ENCODE measurements around the gene ATAD3C.
"Not testable (repeated sequence)": the region's sequence is repeated elsewhere in the genome, so short reads cannot be mapped to it uniquely, and the experiment has no call there.

ATAD3C gene

GRCh38 chr1:1449099-1449739 lies at the start of gene ATAD3C:
TSS of gene ATAD3C (plus strand) at chr1:1449689. CDS start at chr1:1450684, 995 bp downstream.
- H3K9me3 ChIP-seq (ENCODE audit: control insufficient read depth in 2 of 2, low read length in 2 of 2): no peaks in the 10 kb centered on the region

GRCh38 chr1:1399872-1400575 lies 49.5 kb upstream of the ATAD3C start:
- Histone ChIP-seq H3K9me3 (ENCODE audit: control insufficient read depth in 2 of 2, low read length in 2 of 2) (no peaks in the 10 kb centered on the region), H3K4me3 (ENCODE audit: low read length in 2 of 2) (peak overlapping the region; percentile 95), H3K27me3 (ENCODE audit: control insufficient read depth in 2 of 2, insufficient read depth in 2 of 2, low read length in 2 of 2) (no peaks in the 10 kb centered on the region), H3K9ac (ENCODE audit: low read depth in 1 of 2, low read length in 2 of 2) (peak overlapping the region; percentile 90 to 91), H3K4me1 (ENCODE audit: control insufficient read depth in 2 of 2, insufficient read depth in 2 of 2, low read length in 2 of 2) (peaks cover 18 to 26% of the 10 kb centered on the region in 2 donors), H3K27ac (ENCODE audit: low read depth in 2 of 2, low read length in 2 of 2) (peak overlapping the region; percentile 56 to 85), H3K36me3 (ENCODE audit: control insufficient read depth in 2 of 2, insufficient read depth in 2 of 2, low read length in 2 of 2) (peaks cover 38 to 44% of the 10 kb centered on the region in 2 donors)

More at GRCh38 chr1:1449099-1449739, at the start of gene ATAD3C:
- Histone ChIP-seq H3K9ac (ENCODE audit: low read depth in 1 of 2, low read length in 2 of 2) (no peak within 1 kb of the TSS), H3K36me3 (ENCODE audit: control insufficient read depth in 2 of 2, insufficient read depth in 2 of 2, low read length in 2 of 2) (no peaks in the 10 kb centered on the region), H3K4me1 (ENCODE audit: control insufficient read depth in 2 of 2, insufficient read depth in 2 of 2, low read length in 2 of 2) (no peaks in the 10 kb centered on the region), H3K27ac (ENCODE audit: low read depth in 2 of 2, low read length in 2 of 2) (no peak within 1 kb of the TSS), H3K4me3 (ENCODE audit: low read length in 2 of 2) (no peak within 1 kb of the TSS), H3K27me3 (ENCODE audit: control insufficient read depth in 2 of 2, insufficient read depth in 2 of 2, low read length in 2 of 2) (no peaks in the 10 kb centered on the region)

GRCh38 chr1:1400576-1401456 lies 48.7 kb upstream of the ATAD3C start:
- Histone ChIP-seq H3K9ac (ENCODE audit: low read depth in 1 of 2, low read length in 2 of 2) (peak overlapping the region in 1 of 2 donors; percentile 90), H3K4me3 (ENCODE audit: low read length in 2 of 2) (peak overlapping the region; percentile 95), H3K9me3 (ENCODE audit: control insufficient read depth in 2 of 2, low read length in 2 of 2) (no peaks in the 10 kb centered on the region), H3K27ac (ENCODE audit: low read depth in 2 of 2, low read length in 2 of 2) (no peak overlapping the region), H3K4me1 (ENCODE audit: control insufficient read depth in 2 of 2, insufficient read depth in 2 of 2, low read length in 2 of 2) (peaks cover 22 to 27% of the 10 kb centered on the region in 2 donors), H3K27me3 (ENCODE audit: control insufficient read depth in 2 of 2, insufficient read depth in 2 of 2, low read length in 2 of 2) (no peaks in the 10 kb centered on the region), H3K36me3 (ENCODE audit: control insufficient read depth in 2 of 2, insufficient read depth in 2 of 2, low read length in 2 of 2) (peaks cover 37 to 43% of the 10 kb centered on the region in 2 donors)

- no peak overlapping the region for H3K27ac ChIP-seq (ENCODE audit: low read depth in 2 of 2, low read length in 2 of 2)
- no peak overlapping the region for H3K4me3 ChIP-seq (ENCODE audit: low read length in 2 of 2)
- peaks cover 37 to 43% of the 10 kb centered on the region in 2 donors for H3K36me3 ChIP-seq (ENCODE audit: control insufficient read depth in 2 of 2, insufficient read depth in 2 of 2, low read length in 2 of 2)
- H3K27me3 ChIP-seq (ENCODE audit: control insufficient read depth in 2 of 2, insufficient read depth in 2 of 2, low read length in 2 of 2): no peaks in the 10 kb centered on the region
- H3K9me3 ChIP-seq (ENCODE audit: control insufficient read depth in 2 of 2, low read length in 2 of 2): no peaks in the 10 kb centered on the region
- H3K4me1 ChIP-seq (ENCODE audit: control insufficient read depth in 2 of 2, insufficient read depth in 2 of 2, low read length in 2 of 2): peaks cover 27 to 34% of the 10 kb centered on the region in 2 donors
- H3K9ac ChIP-seq (ENCODE audit: low read depth in 1 of 2, low read length in 2 of 2): no peak overlapping the region
Measured at GRCh38 chr1:1401457-1402010, 48.0 kb upstream of the ATAD3C start.

- Histone ChIP-seq H3K4me3 (ENCODE audit: low read length in 2 of 2) (no peak overlapping the region), H3K36me3 (ENCODE audit: control insufficient read depth in 2 of 2, insufficient read depth in 2 of 2, low read length in 2 of 2) (peaks cover 34 to 39% of the 10 kb centered on the region in 2 donors), H3K9me3 (ENCODE audit: control insufficient read depth in 2 of 2, low read length in 2 of 2) (no peaks in the 10 kb centered on the region), H3K27me3 (ENCODE audit: control insufficient read depth in 2 of 2, insufficient read depth in 2 of 2, low read length in 2 of 2) (no peaks in the 10 kb centered on the region), H3K27ac (ENCODE audit: low read depth in 2 of 2, low read length in 2 of 2) (no peak overlapping the region), H3K9ac (ENCODE audit: low read depth in 1 of 2, low read length in 2 of 2) (no peak overlapping the region), H3K4me1 (ENCODE audit: control insufficient read depth in 2 of 2, insufficient read depth in 2 of 2, low read length in 2 of 2) (peaks cover 27 to 34% of the 10 kb centered on the region in 2 donors)
Measured at GRCh38 chr1:1402072-1402900, 47.2 kb upstream of the ATAD3C start.

GRCh38 chr1:1402901-1403392 lies 46.5 kb upstream of the ATAD3C start:
- H3K27ac ChIP-seq (ENCODE audit: low read depth in 2 of 2, low read length in 2 of 2); H3K27me3 ChIP-seq (ENCODE audit: control insufficient read depth in 2 of 2, insufficient read depth in 2 of 2, low read length in 2 of 2); H3K9me3 ChIP-seq (ENCODE audit: control insufficient read depth in 2 of 2, low read length in 2 of 2); H3K4me3 ChIP-seq (ENCODE audit: low read length in 2 of 2); H3K9ac ChIP-seq (ENCODE audit: low read depth in 1 of 2, low read length in 2 of 2): not testable (repeated sequence)
- Histone ChIP-seq H3K36me3 (ENCODE audit: control insufficient read depth in 2 of 2, insufficient read depth in 2 of 2, low read length in 2 of 2) (peaks cover 28 to 36% of the 10 kb centered on the region in 2 donors), H3K4me1 (ENCODE audit: control insufficient read depth in 2 of 2, insufficient read depth in 2 of 2, low read length in 2 of 2) (peaks cover 26 to 31% of the 10 kb centered on the region in 2 donors)

- peaks cover 27 to 28% of the 10 kb centered on the region in 2 donors for H3K4me1 ChIP-seq (ENCODE audit: control insufficient read depth in 2 of 2, insufficient read depth in 2 of 2, low read length in 2 of 2)
- no peaks in the 10 kb centered on the region for H3K27me3 ChIP-seq (ENCODE audit: control insufficient read depth in 2 of 2, insufficient read depth in 2 of 2, low read length in 2 of 2)
- no peak overlapping the region for H3K4me3 ChIP-seq (ENCODE audit: low read length in 2 of 2)
- H3K27ac ChIP-seq (ENCODE audit: low read depth in 2 of 2, low read length in 2 of 2): no peak overlapping the region
- H3K36me3 ChIP-seq (ENCODE audit: control insufficient read depth in 2 of 2, insufficient read depth in 2 of 2, low read length in 2 of 2): peaks cover 26 to 36% of the 10 kb centered on the region in 2 donors
- H3K9ac ChIP-seq (ENCODE audit: low read depth in 1 of 2, low read length in 2 of 2): no peak overlapping the region
- no peaks in the 10 kb centered on the region for H3K9me3 ChIP-seq (ENCODE audit: control insufficient read depth in 2 of 2, low read length in 2 of 2)
Measured at GRCh38 chr1:1403653-1404052, 45.8 kb upstream of the ATAD3C start.

GRCh38 chr1:1406101-1406820 lies 43.2 kb upstream of the ATAD3C start:
- no peaks in the 10 kb centered on the region for H3K9me3 ChIP-seq (ENCODE audit: control insufficient read depth in 2 of 2, low read length in 2 of 2)
- H3K4me1 ChIP-seq (ENCODE audit: control insufficient read depth in 2 of 2, insufficient read depth in 2 of 2, low read length in 2 of 2): peaks cover 13 to 18% of the 10 kb centered on the region in 2 donors
- H3K9ac ChIP-seq (ENCODE audit: low read depth in 1 of 2, low read length in 2 of 2): peak overlapping the region; percentile 75 to 90
- H3K27me3 ChIP-seq (ENCODE audit: control insufficient read depth in 2 of 2, insufficient read depth in 2 of 2, low read length in 2 of 2): no peaks in the 10 kb centered on the region
- peak overlapping the region in 1 of 2 donors; percentile 83 for H3K27ac ChIP-seq (ENCODE audit: low read depth in 2 of 2, low read length in 2 of 2)
- peaks cover 20 to 34% of the 10 kb centered on the region in 2 donors for H3K36me3 ChIP-seq (ENCODE audit: control insufficient read depth in 2 of 2, insufficient read depth in 2 of 2, low read length in 2 of 2)
- H3K4me3 ChIP-seq (ENCODE audit: low read length in 2 of 2): peak overlapping the region; percentile 91 to 94
